Kidney glomerular epithelial cell (primary cell): ENCODE results near the gene NCOA5.
"Not testable (repeated sequence)": the region's sequence is repeated elsewhere in the genome, so short reads cannot be mapped to it uniquely, and the experiment has no call there.

Experiments used
- DNase-seq: peaks from one replicate; lab custom pipeline; 2025; lab: John Stamatoyannopoulos, UW

Gene NCOA5

DNA sequence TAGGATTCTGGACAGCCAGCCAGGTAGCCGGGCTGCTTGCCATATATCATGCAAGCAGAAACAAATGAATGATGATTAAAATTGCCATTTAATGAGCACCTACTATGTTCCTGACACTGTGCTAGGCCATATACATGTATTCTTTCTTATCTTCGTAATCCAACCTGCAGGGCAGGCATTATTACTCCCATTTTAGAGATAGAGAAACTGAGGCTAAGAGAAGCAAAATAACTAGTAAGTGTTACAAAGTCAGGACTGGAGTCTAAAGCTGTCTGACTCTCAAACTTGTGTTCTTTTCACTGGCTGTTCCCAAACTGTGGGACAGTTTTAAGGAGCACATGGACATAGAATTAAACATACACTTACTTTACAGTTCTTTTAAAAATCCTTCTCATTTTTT, 30.4 kb upstream of the NCOA5 start:
- DNase-seq, result no peak

- DNase-seq, result no peak
Observed at GRCh38 chr20:46119547-46119946, 29.8 kb upstream of the NCOA5 start.

- DNase-seq, result no peak
Observed at GRCh38 chr20:46119028-46119546, 29.3 kb upstream of the NCOA5 start.

DNA sequence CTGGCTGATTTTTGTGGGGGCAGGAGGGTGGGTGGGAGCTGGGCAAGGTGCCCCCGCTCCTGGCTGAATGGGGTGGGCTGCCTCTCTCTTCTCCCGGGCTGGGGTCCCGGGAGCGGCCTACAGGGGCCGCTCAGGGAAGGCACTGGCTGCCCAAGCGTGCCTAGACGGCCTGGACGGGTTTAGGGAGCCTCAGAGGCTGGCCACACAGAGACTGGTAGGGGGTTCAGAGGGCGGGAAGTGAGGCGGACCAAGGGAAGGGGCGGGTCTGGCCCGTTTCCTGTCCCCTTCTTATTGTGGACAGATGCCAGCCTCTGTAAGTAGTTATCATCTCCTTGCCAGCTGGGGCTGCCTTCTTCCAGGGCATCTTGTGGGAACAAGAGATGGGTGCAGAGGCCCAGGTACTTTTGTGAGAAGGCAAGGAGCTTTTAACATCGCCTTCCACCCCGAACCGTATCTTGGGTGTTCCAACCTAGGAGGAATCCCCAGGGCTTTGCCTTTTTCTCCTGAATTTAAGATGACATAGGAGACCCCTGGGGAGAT, 28.8 kb upstream of the NCOA5 start:
- DNase-seq, result peak; percentile 17

DNA sequence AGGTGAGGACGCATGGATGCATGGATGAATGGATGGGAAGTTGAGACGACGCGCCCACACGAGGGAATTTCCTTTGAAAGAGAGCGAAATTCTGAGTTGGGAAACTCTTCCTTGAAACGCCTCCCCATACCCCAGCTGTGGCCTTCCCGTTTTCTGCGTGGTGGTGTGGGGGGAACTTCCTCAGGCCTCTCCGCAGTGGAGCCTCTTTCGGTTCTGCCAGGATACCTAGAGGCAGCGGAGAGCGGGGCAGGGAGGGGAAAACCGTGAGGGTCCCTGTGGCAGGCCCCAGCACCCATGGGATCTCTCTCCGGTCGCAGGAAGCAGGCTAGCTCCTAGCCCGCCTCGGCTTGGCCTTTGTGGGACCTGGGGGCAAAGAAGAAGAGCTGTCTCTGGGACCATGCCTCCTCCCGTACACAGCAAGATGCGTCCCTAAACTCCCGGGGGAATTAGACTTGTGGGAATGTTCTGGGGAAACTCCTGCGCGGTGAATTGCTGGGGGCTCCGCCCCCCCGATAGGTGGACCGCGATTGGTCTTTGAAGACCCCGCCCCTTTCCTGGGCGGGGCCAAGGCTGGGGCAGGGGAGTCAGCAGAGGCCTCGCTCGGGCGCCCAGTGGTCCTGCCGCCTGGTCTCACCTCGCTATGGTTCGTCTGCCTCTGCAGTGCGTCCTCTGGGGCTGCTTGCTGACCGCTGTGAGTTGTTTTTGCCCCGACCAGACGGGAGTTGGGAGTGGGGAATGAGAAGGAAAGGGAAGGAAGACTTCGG, 28.1 kb upstream of the NCOA5 start, which contains the start of gene CD40:
Gene CD40, plus strand, starts transcription at position 611 of the 764 bp plus-strand sequence. Its CDS starts 30 bp downstream, at position 641.
- DNase-seq, result peak; percentile 83

DNA sequence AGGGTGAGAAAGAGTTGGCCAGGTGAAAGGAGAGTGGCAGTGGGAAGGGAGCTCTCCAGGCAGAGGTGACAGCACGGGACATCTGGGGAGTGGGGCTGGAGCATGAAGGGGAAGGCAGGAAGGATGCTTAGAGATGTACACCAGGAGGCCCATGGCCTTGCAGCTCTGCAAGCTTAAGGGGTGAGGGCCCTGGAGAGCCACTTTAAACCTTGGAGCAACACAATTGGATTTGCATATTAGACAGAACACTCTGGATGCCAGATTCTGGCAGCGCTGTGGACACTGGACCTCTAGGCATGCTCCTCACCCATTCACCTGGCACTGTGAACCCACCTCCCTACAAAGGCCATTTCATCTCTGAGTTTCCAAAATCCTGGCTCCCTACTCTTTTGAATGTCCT, 24.7 kb upstream of the NCOA5 start:
- DNase-seq, result no peak

GRCh38 chr20:46113113-46113470, 23.3 kb upstream of the NCOA5 start:
- no peak for DNase-seq

DNA sequence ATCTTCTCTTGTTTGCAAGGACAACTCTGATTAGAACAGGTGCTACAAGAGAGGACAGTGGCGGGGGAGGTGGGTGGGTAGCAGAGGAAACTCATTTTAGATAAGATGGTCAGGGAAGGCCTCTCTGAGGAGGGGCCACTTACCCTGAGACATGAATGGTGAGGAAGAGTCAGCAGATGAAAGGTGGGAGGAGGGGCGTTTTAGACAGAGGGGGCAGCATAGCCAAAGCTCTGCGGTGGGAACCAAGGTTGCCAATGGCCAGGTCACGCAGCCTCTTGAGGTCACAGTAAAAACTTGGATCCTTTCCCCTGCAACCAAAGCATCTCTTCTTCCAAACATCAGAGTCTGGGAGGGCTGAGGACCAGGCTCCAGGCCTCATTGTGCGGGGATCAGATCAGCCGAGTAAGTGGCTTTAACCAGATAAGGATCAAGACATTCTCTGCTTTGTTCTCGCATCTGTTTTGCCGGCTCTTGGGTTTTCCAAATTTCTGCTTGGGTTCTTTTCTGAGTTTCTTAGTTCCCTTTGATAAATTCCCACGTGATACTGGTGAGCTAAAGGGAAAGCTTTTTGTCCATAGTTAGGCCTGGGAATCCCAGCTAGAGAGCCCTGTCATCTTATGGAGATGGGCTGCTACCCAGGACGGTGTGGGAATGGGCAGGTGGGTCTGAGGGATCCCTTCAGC, 22.8 kb upstream of the NCOA5 start:
- DNase-seq, result no peak

GRCh38 chr20:46111836-46112212, 22.1 kb upstream of the NCOA5 start:
- DNase-seq, result no peak

DNA sequence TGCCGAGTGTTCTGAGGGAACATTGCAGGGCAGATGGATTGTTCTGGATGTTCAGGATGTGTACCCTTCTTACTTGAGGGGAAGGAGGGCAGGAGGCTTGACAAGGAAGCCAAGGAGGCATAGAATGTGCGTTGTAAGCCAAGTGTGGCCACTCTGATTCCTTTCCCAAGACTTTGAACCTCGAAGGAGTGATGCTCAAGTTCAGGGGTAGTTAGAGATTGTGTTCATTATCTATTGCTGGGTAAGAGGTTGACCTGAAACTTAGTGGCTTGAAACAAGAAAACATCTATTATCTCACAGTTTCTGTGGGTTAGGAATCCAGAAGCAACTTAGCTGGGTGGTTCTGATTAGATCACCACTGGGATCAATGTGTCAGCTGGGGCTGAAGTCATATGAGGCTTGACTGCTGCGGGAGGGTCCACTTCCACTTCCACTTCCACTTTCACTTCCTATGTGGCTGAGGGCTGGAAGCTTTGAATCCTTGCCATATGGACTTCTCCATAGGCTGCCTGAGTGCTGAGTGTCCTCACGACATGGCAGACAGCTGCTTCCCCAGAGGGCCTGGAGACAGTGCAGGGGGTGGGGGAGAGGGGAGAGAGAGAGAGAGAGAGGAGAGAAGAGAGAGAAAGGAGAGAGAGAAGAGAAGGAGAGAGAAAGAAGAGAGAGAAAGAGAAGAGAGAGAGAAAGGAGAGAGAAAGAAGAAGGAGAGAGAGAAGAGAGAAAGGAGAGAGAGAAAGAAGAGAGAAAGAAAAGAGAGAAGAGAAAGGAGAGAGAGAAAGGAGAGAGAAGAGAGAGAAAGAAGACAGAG, 21.5 kb upstream of the NCOA5 start:
- no peak for DNase-seq

- no peak for DNase-seq
Observed at GRCh38 chr20:46108976-46109375, 19.2 kb upstream of the NCOA5 start.

DNA sequence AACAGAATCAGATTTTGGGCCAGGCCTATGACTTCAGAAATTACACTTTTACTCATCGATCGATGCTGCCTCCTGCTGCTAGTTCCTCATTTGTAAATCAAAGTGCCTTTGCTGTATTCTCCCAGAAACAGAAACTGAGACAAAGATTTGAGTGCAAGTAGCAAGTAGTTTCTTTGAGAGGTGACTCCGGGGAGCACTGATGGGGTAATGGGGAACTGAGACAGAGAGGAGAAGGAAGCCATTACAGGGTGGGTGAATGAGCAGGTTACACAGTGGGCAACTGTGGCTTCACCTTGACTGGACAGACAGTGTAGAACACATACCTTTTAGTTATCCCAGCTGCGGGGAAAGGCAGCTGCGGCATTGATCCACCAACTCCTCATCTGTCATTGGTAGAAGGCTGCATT, 18.7 kb upstream of the NCOA5 start:
- DNase-seq, result no peak

DNA sequence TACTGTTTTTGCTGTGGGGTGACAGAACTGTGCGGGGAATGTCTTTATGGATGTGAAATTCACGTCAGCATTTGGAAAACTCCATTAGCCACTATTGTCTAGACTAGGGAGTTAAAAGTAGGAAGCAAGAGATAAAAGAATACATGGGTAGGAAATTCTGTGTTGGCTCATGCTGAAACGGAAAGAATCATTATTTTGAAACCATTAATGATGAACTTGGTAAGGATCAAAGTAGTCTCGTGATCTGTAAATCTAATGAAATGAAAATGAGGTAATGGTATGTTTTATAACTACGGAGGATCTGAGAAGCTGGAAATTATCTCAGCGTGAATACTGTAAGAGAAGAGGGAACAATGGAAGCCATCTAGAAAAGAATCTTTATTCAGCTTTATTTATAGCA, 17.3 kb upstream of the NCOA5 start:
- DNase-seq, result no peak

- DNase-seq, result no peak
Observed at GRCh38 chr20:46104262-46104661, 14.5 kb upstream of the NCOA5 start.

DNA sequence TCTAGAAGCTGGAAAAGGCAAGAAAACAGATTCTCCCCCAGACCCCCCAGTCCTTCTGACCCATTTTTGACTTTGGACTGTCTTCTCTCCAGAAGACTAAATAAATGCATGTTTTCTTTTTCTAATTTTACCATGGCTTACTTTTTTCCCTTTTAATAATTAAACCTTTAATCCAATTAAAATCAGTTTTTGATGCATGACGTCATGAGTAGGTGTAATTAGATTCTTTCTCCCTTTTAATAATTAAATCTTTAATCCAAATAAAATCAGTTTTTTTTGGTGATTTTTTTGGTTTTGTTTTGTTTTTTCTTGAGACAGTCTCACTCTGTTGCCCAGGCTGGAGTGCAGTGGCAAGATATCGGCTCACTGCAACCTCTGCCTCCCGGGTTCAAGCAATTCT, 13.2 kb upstream of the NCOA5 start:
- DNase-seq, result no peak

GRCh38 chr20:46101957-46102356, 12.2 kb upstream of the NCOA5 start:
- DNase-seq, result no peak

- no peak for DNase-seq
Observed at GRCh38 chr20:46100988-46101387, 11.2 kb upstream of the NCOA5 start.

DNA sequence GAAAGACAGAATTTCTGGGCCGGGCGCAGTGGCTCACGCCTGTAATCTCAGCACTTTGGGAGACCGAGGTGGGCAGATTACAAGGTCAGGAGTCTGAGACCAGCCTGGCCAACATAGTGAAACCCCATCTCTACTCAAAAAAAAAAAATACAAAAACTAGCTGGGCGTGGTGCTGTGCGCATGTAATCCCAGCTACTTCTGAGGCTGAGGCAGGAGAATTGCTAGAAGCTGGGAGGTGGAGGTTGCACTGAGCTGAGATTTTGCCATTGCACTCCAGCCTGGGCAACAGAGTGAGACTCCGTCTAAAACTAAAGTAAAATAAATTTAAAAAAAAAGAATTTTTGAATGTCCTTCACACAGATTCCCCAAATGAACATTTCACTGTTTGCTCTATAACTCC, 10.7 kb upstream of the NCOA5 start:
- not testable (repeated sequence) for DNase-seq

- DNase-seq, result no peak
Observed at GRCh38 chr20:46099491-46100287, 9.9 kb upstream of the NCOA5 start.

DNA sequence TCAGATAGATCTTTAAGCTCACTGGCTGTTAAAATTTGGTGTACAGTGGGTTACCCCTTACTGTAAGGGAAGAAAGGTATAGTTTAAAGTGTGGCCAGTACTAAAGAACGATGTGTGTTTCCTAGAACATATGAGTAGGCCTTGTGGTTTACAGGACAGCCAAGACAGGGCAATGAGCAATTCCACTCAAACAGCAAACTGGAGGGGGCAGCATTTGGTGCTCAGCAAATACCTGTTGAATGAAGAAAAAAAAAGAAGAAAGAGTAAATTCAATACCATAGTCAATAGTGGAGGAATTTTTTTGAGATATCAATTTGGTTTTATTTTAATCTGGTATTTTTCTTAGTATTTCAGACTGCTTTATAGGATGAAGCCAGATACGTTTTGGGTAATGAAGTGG, 3.8 kb upstream of the NCOA5 start:
- no peak for DNase-seq
